H9 (cell line): ENCODE results near the gene GDI1. TPM values are rescaled to one million over a fixed set of nuclear protein-coding genes. Genes with fewer than 3 reads are reported as not detected.
"Not testable (repeated sequence)": the region's sequence is repeated elsewhere in the genome, so short reads cannot be mapped to it uniquely, and the experiment has no call there.

ENCODE experiments used
- DNase-seq: peaks from one replicate; pipeline ENCODE4 v3.0.0-alpha.2; 2017
- H2AFZ ChIP-seq: one replicate; pipeline ENCODE4 v1.6.1; 2013; ENCODE audit warnings: mild to moderate bottlenecking, low read length, control low read depth, moderate library complexity
- H2AK5ac ChIP-seq: 2 replicates; pipeline ENCODE4 v1.6.1; 2013; ENCODE audit warnings: low read length, control low read depth, mixed read lengths; ENCODE audit not compliant: insufficient read length
- H2BK120ac ChIP-seq: one replicate; pipeline ENCODE4 v1.6.1; 2013; ENCODE audit warnings: low read depth, mild to moderate bottlenecking, low read length, control low read depth, inconsistent platforms; ENCODE audit not compliant: poor library complexity, severe bottlenecking
- H2BK12ac ChIP-seq: 2 replicates; pipeline ENCODE4 v1.6.1; 2013; ENCODE audit warnings: low read length, control low read depth, mixed read lengths, low read depth; ENCODE audit not compliant: insufficient read length
- H2BK15ac ChIP-seq: 2 replicates; pipeline ENCODE4 v1.6.1; 2013; ENCODE audit warnings: low read depth, low read length, control low read depth
- H2BK20ac ChIP-seq: one replicate; pipeline ENCODE4 v1.6.1; 2013; ENCODE audit warnings: low read depth, mild to moderate bottlenecking, low read length, control low read depth, inconsistent platforms; ENCODE audit not compliant: poor library complexity, severe bottlenecking
- H2BK5ac ChIP-seq: 2 replicates; pipeline ENCODE4 v1.6.1; 2013; ENCODE audit warnings: low read length, control low read depth, mixed read lengths; ENCODE audit not compliant: insufficient read length
- H3K14ac ChIP-seq: 2 replicates; pipeline ENCODE4 v1.6.1; 2013; ENCODE audit warnings: low read length, control low read depth; ENCODE audit not compliant: insufficient read depth
- H3K18ac ChIP-seq: 2 replicates; pipeline ENCODE4 v1.6.1; 2013; ENCODE audit warnings: low read depth, mild to moderate bottlenecking, mixed read lengths, low read length, control low read depth; ENCODE audit not compliant: insufficient read length
- H3K23ac ChIP-seq: 2 replicates; pipeline ENCODE4 v1.6.1; 2013; ENCODE audit warnings: low read length, control low read depth, mixed read lengths, low read depth; ENCODE audit not compliant: insufficient read length
- H3K23me2 ChIP-seq: 2 replicates; pipeline ENCODE4 v1.6.1; 2013; ENCODE audit warnings: low read depth, mild to moderate bottlenecking, mixed read lengths, low read length, control low read depth; ENCODE audit not compliant: insufficient read length, poor library complexity, severe bottlenecking
- H3K27ac ChIP-seq: 2 replicates; pipeline ENCODE4 v1.5.1; 2013; ENCODE audit warnings: low read length, control low read depth, mixed read lengths, low read depth; ENCODE audit not compliant: insufficient read length
- H3K27me3 ChIP-seq: 2 replicates; pipeline ENCODE4 v1.6.1; 2013; ENCODE audit warnings: low read length, control low read depth, inconsistent platforms; ENCODE audit not compliant: insufficient read depth
- H3K4ac ChIP-seq: 2 replicates; pipeline ENCODE4 v1.6.1; 2013; ENCODE audit warnings: low read depth, mild to moderate bottlenecking, control low read depth, inconsistent platforms, low read length, moderate library complexity
- H3K4me1 ChIP-seq: 2 replicates; pipeline ENCODE4 v1.6.1; 2013; ENCODE audit warnings: low read length, control low read depth, inconsistent platforms; ENCODE audit not compliant: insufficient read depth
- H3K4me2 ChIP-seq: 2 replicates; pipeline ENCODE4 v1.6.1; 2013; ENCODE audit warnings: low read length, control low read depth, mixed read lengths; ENCODE audit not compliant: insufficient read length, insufficient read depth
- H3K56ac ChIP-seq: 2 replicates; pipeline ENCODE4 v1.6.1; 2013; ENCODE audit warnings: low read depth, mild to moderate bottlenecking, mixed read lengths, low read length, control low read depth; ENCODE audit not compliant: insufficient read length
- H3K79me1 ChIP-seq: 2 replicates; pipeline ENCODE4 v1.6.1; 2013; ENCODE audit warnings: low read depth, mild to moderate bottlenecking, moderate library complexity, low read length, control low read depth, inconsistent platforms; ENCODE audit not compliant: insufficient read depth, poor library complexity, severe bottlenecking
- H3K79me2 ChIP-seq: 2 replicates; pipeline ENCODE4 v1.6.1; 2013; ENCODE audit warnings: low read length, control low read depth, inconsistent platforms; ENCODE audit not compliant: insufficient read depth
- H3K9ac ChIP-seq: 2 replicates; pipeline ENCODE4 v1.6.1; 2013; ENCODE audit warnings: low read length, control low read depth, mixed read lengths; ENCODE audit not compliant: insufficient read length; ENCODE audit errors: extremely low read depth
- H3K9me3 ChIP-seq: one replicate; pipeline ENCODE4 v1.6.1; 2013; ENCODE audit warnings: low read depth, low read length, inconsistent platforms; ENCODE audit not compliant: control insufficient read depth
- H3T11ph ChIP-seq: one replicate; pipeline ENCODE4 v1.6.1; 2013; ENCODE audit warnings: mild to moderate bottlenecking, low read length, control low read depth, inconsistent platforms
- H4K20me1 ChIP-seq: one replicate; pipeline ENCODE4 v1.6.1; 2013; ENCODE audit not compliant: control insufficient read depth, insufficient read length, insufficient read depth
- H4K5ac ChIP-seq: 2 replicates; pipeline ENCODE4 v1.6.1; 2013; ENCODE audit warnings: low read depth, mild to moderate bottlenecking, mixed read lengths, low read length, control low read depth; ENCODE audit not compliant: insufficient read length
- H4K8ac ChIP-seq: replicated peaks from 2 replicates; pipeline ENCODE4 v1.6.1; 2013; ENCODE audit warnings: low read length, control low read depth, mixed read lengths, low read depth; ENCODE audit not compliant: insufficient read length
- H4K91ac ChIP-seq: 2 replicates; pipeline ENCODE4 v1.6.1; 2013; ENCODE audit warnings: low read depth, mild to moderate bottlenecking, moderate library complexity, mixed read lengths, low read length, control low read depth; ENCODE audit not compliant: insufficient read length
- H3K27ac Mint-ChIP-seq, 3 experiments: 2 replicates in 2 of 3; 3 replicates in 1 of 3; pipeline ENCODE4 v1.8.0; 2020 to 2021; ENCODE audit warnings: mixed read lengths in 3 of 3, mild to moderate bottlenecking in 1 of 3, moderate library complexity in 1 of 3
- H3K27me3 Mint-ChIP-seq: 2 replicates; pipeline ENCODE4 v1.8.0; 2021; ENCODE audit warnings: low read depth, mild to moderate bottlenecking, moderate library complexity, mixed read lengths
- H3K36me3 Mint-ChIP-seq, 3 experiments: 2 replicates in 2 of 3; 3 replicates in 1 of 3; pipeline ENCODE4 v1.8.0; 2020 to 2021; ENCODE audit warnings: low read depth in 3 of 3, mixed read lengths in 3 of 3; ENCODE audit not compliant: insufficient read depth in 1 of 3
- H3K4me1 Mint-ChIP-seq, 2 experiments: 2 replicates each; pipeline ENCODE4 v1.8.0; 2020; ENCODE audit warnings: mixed read lengths in 2 of 2
- H3K4me3 Mint-ChIP-seq, 2 experiments: 2 replicates in 1 of 2; 3 replicates in 1 of 2; pipeline ENCODE4 v1.8.0; 2020 to 2021; ENCODE audit warnings: mild to moderate bottlenecking in 2 of 2, mixed read lengths in 2 of 2, moderate library complexity in 1 of 2
- H3K9me3 Mint-ChIP-seq, 2 experiments: 2 replicates in 1 of 2; 3 replicates in 1 of 2; pipeline ENCODE4 v1.8.0; 2020; ENCODE audit warnings: mild to moderate bottlenecking in 2 of 2, mixed read lengths in 2 of 2, moderate library complexity in 1 of 2
- WGBS: extraction: QIAGEN DNeasy Blood & Tissue Kit; methylation state at CpG from one replicate; pipeline ENCODE4 v1.1.7; 2013; ENCODE audit warnings: missing lambda C conversion rate, low lambda C conversion rate, mixed read lengths; ENCODE audit not compliant: insufficient read length; ENCODE audit errors: extremely low coverage; 5-methylcytosine and 5-hydroxymethylcytosine counted together
- total RNA-seq: library from RNA; stranded (reverse); gene quantifications from 2 replicates; pipeline ENCODE4 v1.2.1, GENCODE V29; 2021

GDI1 gene
- total RNA-seq, 1 experiment from 2014 or later, result 111 TPM

- not testable (repeated sequence) for H3K18ac ChIP-seq, H3K4me2 ChIP-seq, H4K8ac ChIP-seq, H3K14ac ChIP-seq, H3K56ac ChIP-seq, H3K23ac ChIP-seq, H2BK12ac ChIP-seq, H2BK5ac ChIP-seq, H2BK20ac ChIP-seq, H2AFZ ChIP-seq, H2BK120ac ChIP-seq, H3K27ac Mint-ChIP-seq, H3K79me1 ChIP-seq, H3K4me1 ChIP-seq, H3K27me3 ChIP-seq, H3T11ph ChIP-seq, DNase-seq, H4K91ac ChIP-seq, H2AK5ac ChIP-seq, H3K27me3 Mint-ChIP-seq, H3K4ac ChIP-seq, H2BK15ac ChIP-seq, H3K9ac ChIP-seq, H3K79me2 ChIP-seq, H4K20me1 ChIP-seq, H4K5ac ChIP-seq, H3K27ac ChIP-seq
- Mint-ChIP-seq H3K4me1 (peaks cover 0 to 15% of the 10 kb centered on the region in 2 experiments; a peak in 2 of 4 replicates), H3K9me3 (peaks cover 41 to 44% of the 10 kb centered on the region in 2 experiments), H3K36me3 (peaks cover 30 to 35% (median 30%) of the 10 kb centered on the region in 3 experiments), H3K4me3 (peak overlapping the region; percentile 96 to 97; a peak in 3 of 5 replicates)
- Histone ChIP-seq H3K9me3 (peaks cover 22% of the 10 kb centered on the region), H3K23me2 (peaks cover 16% of the 10 kb centered on the region)
- no CpG with 5 or more reads among the region's 17 CpGs for WGBS
These were observed 40.6 kb upstream of the GDI1 start for GRCh38 chrX:154396363-154396762.
